DMS 273 (cell line): ENCODE measurements around the gene NECAP2.
"Not testable (repeated sequence)": the region's sequence is repeated elsewhere in the genome, so short reads cannot be mapped to it uniquely, and the experiment has no call there.

Experiments
- DNase-seq: peaks from one replicate; lab custom pipeline; 2025; ENCODE audit not compliant: unreplicated experiment; lab: John Stamatoyannopoulos, UW

The NECAP2 gene

GRCh38 chr1:16456151-16456550, 15.6 kb downstream of the NECAP2 start:
- DNase-seq: not testable (repeated sequence)

GRCh38 chr1:16458831-16459230, 18.3 kb downstream of the NECAP2 start:
- no peak for DNase-seq

GRCh38 chr1:16459352-16459925, 18.9 kb downstream of the NECAP2 start:
- no peak for DNase-seq

GRCh38 chr1:16461681-16462080, 21.2 kb downstream of the NECAP2 start:
- DNase-seq: no peak

- no peak for DNase-seq
Observed at GRCh38 chr1:16462773-16463330, 22.3 kb downstream of the NECAP2 start.

GRCh38 chr1:16464917-16465625, 24.5 kb downstream of the NECAP2 start:
- DNase-seq: no peak

- DNase-seq: no peak
Observed at GRCh38 chr1:16468558-16468957, 28.0 kb downstream of the NECAP2 start.

GRCh38 chr1:16474166-16474800, 33.8 kb downstream of the NECAP2 start:
- DNase-seq: no peak

- DNase-seq: peak; percentile 49
Observed at GRCh38 chr1:16474891-16475290, 34.4 kb downstream of the NECAP2 start.

GRCh38 chr1:16475771-16476770, 35.5 kb downstream of the NECAP2 start:
- not testable (repeated sequence) for DNase-seq

GRCh38 chr1:16478091-16478490, 37.6 kb downstream of the NECAP2 start:
- no peak for DNase-seq

- DNase-seq: not testable (repeated sequence)
Observed at GRCh38 chr1:16483146-16483545, 42.6 kb downstream of the NECAP2 start.

- not testable (repeated sequence) for DNase-seq
Observed at GRCh38 chr1:16483639-16484500, 43.3 kb downstream of the NECAP2 start.

- no peak for DNase-seq
Observed at GRCh38 chr1:16484501-16484835, 43.9 kb downstream of the NECAP2 start.

GRCh38 chr1:16484931-16485330, 44.4 kb downstream of the NECAP2 start:
- no peak for DNase-seq

GRCh38 chr1:16486316-16486715, 45.8 kb downstream of the NECAP2 start:
- not testable (repeated sequence) for DNase-seq

GRCh38 chr1:16487011-16487410, 46.5 kb downstream of the NECAP2 start:
- DNase-seq: not testable (repeated sequence)

- DNase-seq: not testable (repeated sequence)
Observed at GRCh38 chr1:16489195-16489880, 48.8 kb downstream of the NECAP2 start.

- DNase-seq: no peak
Observed at GRCh38 chr1:16491056-16491675, 50.6 kb downstream of the NECAP2 start.
